ENCODE results near the gene FAM117B.

DNA sequence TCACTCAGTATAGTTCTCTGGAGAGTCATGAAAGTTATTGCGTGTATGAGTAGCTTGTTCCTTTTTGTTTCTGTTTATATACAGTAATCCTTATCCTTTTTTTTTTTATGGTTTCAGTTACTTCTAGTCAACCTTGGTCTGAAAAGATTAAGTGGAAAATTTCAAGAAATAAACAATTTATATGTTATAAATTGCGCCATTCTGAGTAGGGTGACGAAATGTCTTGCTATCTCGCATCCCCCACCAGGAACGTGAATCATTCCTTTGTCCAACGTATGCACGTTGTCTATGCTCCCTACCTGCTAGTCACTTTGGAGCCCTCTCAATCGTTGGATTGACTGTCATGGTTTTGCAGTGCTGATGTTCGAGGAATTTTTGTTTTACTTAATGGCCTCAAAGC is 60.4 kb downstream of the FAM117B start:
- TF ChIP-seq ZNF274 (IDR thresholded peaks at IDR 0.05; ENCODE audit: low read depth, low read length) (no peak), YY1 (IDR thresholded peaks at IDR 0.05; ENCODE audit: insufficient read depth, insufficient read length) (no peak)

All from NT2/D1 (cell line).